Thyroid gland (tissue), 4 donors: Measurements from ENCODE around the gene POU6F2. TPM values are rescaled to one million over a fixed set of nuclear protein-coding genes. Genes with fewer than 3 reads are reported as not detected.

ENCODE experiments used
- DNase-seq, 2 donors: peaks; one replicate each; pipeline ENCODE4 v3.0.0-alpha.2; 2019
- H3K27ac ChIP-seq, 3 donors: fragments of 200-600 bp; sonication (generic); 1 replicate in 2 of 3; 2 replicates in 1 of 3; pipeline ENCODE4 v1.5.1; 2016 to 2019; ENCODE audit warnings: mild to moderate bottlenecking in 1 of 3, moderate library complexity in 1 of 3
- H3K27me3 ChIP-seq: fragments of 200-600 bp; sonication (generic); one replicate; pipeline ENCODE4 v1.5.1; 2019
- H3K36me3 ChIP-seq, 2 donors: fragments of 200-600 bp; sonication (generic); one replicate each; pipeline ENCODE4 v1.5.1; 2016 to 2019
- H3K4me1 ChIP-seq, 2 donors: fragments of 200-600 bp; sonication (generic); one replicate each; pipeline ENCODE4 v1.5.1; 2017 to 2019
- H3K4me3 ChIP-seq, 3 donors: fragments of 200-600 bp; sonication (generic); replicated peaks in 1 of 3; 1 replicate in 2 of 3; 2 replicates in 1 of 3; pipeline ENCODE4 v1.5.1; 2016; ENCODE audit warnings: mild to moderate bottlenecking in 1 of 3
- H3K9me3 ChIP-seq: fragments of 200-600 bp; sonication (generic); one replicate; pipeline ENCODE4 v1.5.1; 2017
- CTCF ChIP-seq, 6 experiments: fragments of 200-600 bp in 3 of 6; fragments of 450-650 bp in 3 of 6; sonication (generic) in 3 of 6; IDR thresholded peaks; one replicate each; pipeline ENCODE4 v1.5.1; 2016 to 2019; ENCODE audit warnings: antibody characterized with exemption in 6 of 6, mild to moderate bottlenecking in 2 of 6, inconsistent platforms in 1 of 6, moderate library complexity in 1 of 6
- POLR2A ChIP-seq, 2 donors: fragments of 450-650 bp; IDR thresholded peaks; one replicate each; pipeline ENCODE4 v1.6.1; 2017; ENCODE audit warnings: antibody characterized with exemption in 2 of 2, mild to moderate bottlenecking in 2 of 2, moderate library complexity in 1 of 2
- WGBS, 2 donors: methylation state at CpG; one replicate each; pipeline ENCODE4 v1.1.5; 2017; 5-methylcytosine and 5-hydroxymethylcytosine counted together
- intact Hi-C: fragments of 100-400 bp; cut with DNase I; formaldehyde crosslinking; loops from one replicate; pipeline ENCODE4 v1.15.1; 2023
- total RNA-seq, 4 donors: library from RNA; depleted of rRNA; stranded (reverse); fragments of >200 nt; gene quantifications; one replicate each; pipeline ENCODE4 v1.2.3, GENCODE V29; 2016

The POU6F2 gene
- total RNA-seq, 4 donors from 2014 or later = 0.33 TPM; not detected in 3

DNA sequence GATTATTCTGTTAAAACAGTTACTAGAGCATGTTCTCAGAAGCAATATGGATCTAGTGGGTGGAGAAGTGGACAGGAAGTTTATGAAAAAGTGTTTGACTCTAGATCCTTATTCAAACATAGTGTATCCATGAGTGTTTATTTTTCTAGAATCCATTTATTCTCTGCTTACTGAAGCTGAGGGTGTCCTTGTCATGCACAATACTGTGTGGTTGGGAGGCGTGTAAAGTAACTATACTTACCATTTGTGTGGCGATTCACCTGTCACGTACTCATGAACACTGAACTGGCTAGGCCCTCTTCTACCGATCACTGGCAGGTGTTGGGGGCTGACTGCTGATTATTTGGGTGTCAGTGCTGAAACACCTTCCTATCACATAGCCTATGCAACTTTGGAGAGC lies 74.0 kb downstream of the POU6F2 start:
- intact Hi-C loops = no loop called here
- no peak for TF ChIP-seq CTCF (IDR thresholded peaks at IDR 0.05)
- no peak for TF ChIP-seq POLR2A (IDR thresholded peaks at IDR 0.05)
- Histone ChIP-seq H3K9me3 (no peaks in the 10 kb centered on the region), H3K27me3 (no peaks in the 10 kb centered on the region), H3K36me3 (no peaks in the 10 kb centered on the region), H3K4me1 (no peaks in the 10 kb centered on the region), H3K27ac (no peak overlapping the region), H3K4me3 (no peak overlapping the region)
- WGBS, 2 donors = 93 to 99% methylated on average over 4 of the region's 4 CpGs
- no peak for DNase-seq

DNA sequence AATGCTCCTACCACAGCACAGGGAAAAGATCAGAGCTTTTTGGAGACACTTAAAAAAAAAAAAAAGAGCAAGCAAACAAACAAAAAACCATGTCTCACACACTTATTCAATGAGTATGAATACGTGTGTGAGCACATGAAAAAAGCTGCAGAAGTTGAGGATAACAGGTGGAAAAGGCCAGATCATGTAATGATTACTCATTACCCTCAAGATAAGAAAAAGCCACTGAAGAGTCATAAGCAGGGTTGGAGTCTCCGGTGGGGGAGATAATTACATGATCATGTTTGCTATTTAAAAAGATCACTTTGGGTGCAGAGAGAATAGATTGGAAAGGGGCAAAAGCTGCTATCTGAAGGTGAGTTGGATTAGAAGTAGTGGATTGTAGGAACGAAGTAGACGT lies 77.0 kb downstream of the POU6F2 start:
- H3K36me3 ChIP-seq = no peaks in the 10 kb centered on the region
- H3K27me3 ChIP-seq = no peaks in the 10 kb centered on the region
- no peaks in the 10 kb centered on the region for H3K4me1 ChIP-seq
- no peak overlapping the region for H3K27ac ChIP-seq
- no peak for DNase-seq
- TF ChIP-seq POLR2A (IDR thresholded peaks at IDR 0.05) (no peak), CTCF (IDR thresholded peaks at IDR 0.05) (no peak)
- intact Hi-C loops = no loop called here
- H3K9me3 ChIP-seq = no peaks in the 10 kb centered on the region
- no peak overlapping the region for H3K4me3 ChIP-seq
- 69 to 74% methylated on average over 4 of the region's 4 CpGs for WGBS, 2 donors

DNA sequence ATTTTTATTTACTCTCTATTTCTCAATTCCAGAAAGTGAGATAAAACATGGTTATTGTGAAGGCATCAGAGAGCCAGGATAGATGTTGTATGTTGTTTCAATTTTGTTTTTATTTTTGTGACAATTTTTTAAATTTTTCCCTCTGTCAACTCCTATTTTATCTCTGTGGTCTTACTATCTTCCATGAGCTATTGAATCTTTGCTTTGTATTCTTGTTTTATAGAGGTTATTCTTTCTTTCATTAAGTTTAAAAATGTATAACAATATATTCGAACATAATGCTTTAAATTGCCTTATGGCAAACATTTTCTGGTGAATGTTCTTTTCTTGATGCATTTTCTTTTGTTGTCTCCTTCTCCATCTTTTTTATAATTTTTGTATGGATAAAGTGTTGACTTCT lies 78.4 kb downstream of the POU6F2 start:
- no peaks in the 10 kb centered on the region for H3K9me3 ChIP-seq
- WGBS, 2 donors = 89 to 97% methylated on average over 1 of the region's 1 CpG
- DNase-seq = no peak
- H3K4me3 ChIP-seq = no peak overlapping the region
- no peaks in the 10 kb centered on the region for H3K36me3 ChIP-seq
- no peak overlapping the region for H3K27ac ChIP-seq
- intact Hi-C loops = no loop called here
- H3K27me3 ChIP-seq = no peaks in the 10 kb centered on the region
- no peak for TF ChIP-seq POLR2A (IDR thresholded peaks at IDR 0.05)
- TF ChIP-seq CTCF (IDR thresholded peaks at IDR 0.05) = no peak
- no peaks in the 10 kb centered on the region for H3K4me1 ChIP-seq

- intact Hi-C loops = no loop called here
- Histone ChIP-seq H3K4me1 (no peaks in the 10 kb centered on the region), H3K36me3 (no peaks in the 10 kb centered on the region), H3K27me3 (no peaks in the 10 kb centered on the region), H3K27ac (no peak overlapping the region), H3K9me3 (no peaks in the 10 kb centered on the region), H3K4me3 (no peak overlapping the region)
- TF ChIP-seq CTCF (IDR thresholded peaks at IDR 0.05) (no peak), POLR2A (IDR thresholded peaks at IDR 0.05) (no peak)
- WGBS, 2 donors = 80 to 82% methylated on average over 4 of the region's 4 CpGs
- DNase-seq = no peak
Observed at GRCh38 chr7:39062811-39063210, 85.1 kb downstream of the POU6F2 start.

- Histone ChIP-seq H3K4me1 (no peaks in the 10 kb centered on the region), H3K27me3 (no peaks in the 10 kb centered on the region), H3K4me3 (no peak overlapping the region), H3K27ac (no peak overlapping the region), H3K9me3 (no peaks in the 10 kb centered on the region), H3K36me3 (no peaks in the 10 kb centered on the region)
- TF ChIP-seq CTCF (IDR thresholded peaks at IDR 0.05) (no peak), POLR2A (IDR thresholded peaks at IDR 0.05) (no peak)
- no peak for DNase-seq
- intact Hi-C loops = no loop called here
- WGBS, 2 donors = 48 to 67% methylated on average over 5 of the region's 5 CpGs
Observed at GRCh38 chr7:39069031-39069430, 91.3 kb downstream of the POU6F2 start.
